Measurements from ENCODE around the gene NEURL1B. TPM values are rescaled to one million over a fixed set of nuclear protein-coding genes. Genes with fewer than 3 reads are reported as not detected.

NEURL1B gene
- total RNA-seq, 1 donor from 2014 or later: 11.7 TPM

DNA sequence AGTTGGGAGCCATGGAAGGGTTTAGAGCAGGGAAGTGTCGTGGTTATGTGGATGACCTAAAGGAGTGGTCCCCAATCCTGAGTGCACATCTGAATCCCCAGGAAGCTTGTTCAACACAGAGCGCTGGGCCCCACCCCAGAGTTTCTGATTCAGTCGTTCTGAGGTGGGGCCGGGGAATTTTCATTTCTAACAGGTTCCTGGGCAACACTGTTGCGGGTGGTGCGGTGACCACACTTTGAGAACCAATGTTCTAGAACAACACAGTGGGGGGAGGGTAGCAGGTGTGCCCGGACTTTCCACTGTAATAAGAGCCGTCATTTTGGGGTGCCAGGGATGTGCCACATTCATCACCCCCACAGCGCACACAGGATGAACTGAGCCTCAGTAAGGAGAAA is 90.6 kb downstream of the NEURL1B start:
- Mint-ChIP-seq H3K27me3 (ENCODE audit: low read depth) (no peaks in the 10 kb centered on the region), H3K27ac (no peak overlapping the region), H3K36me3 (no peaks in the 10 kb centered on the region), H3K9me3 (no peaks in the 10 kb centered on the region), H3K4me1 (peaks cover 14% of the 10 kb centered on the region), H3K4me3 (no peak overlapping the region)
- DNase-seq (ENCODE audit: low spot score in 2 of 2, unreplicated experiment in 2 of 2): no peak
- TF ChIP-seq, protein P1, sequence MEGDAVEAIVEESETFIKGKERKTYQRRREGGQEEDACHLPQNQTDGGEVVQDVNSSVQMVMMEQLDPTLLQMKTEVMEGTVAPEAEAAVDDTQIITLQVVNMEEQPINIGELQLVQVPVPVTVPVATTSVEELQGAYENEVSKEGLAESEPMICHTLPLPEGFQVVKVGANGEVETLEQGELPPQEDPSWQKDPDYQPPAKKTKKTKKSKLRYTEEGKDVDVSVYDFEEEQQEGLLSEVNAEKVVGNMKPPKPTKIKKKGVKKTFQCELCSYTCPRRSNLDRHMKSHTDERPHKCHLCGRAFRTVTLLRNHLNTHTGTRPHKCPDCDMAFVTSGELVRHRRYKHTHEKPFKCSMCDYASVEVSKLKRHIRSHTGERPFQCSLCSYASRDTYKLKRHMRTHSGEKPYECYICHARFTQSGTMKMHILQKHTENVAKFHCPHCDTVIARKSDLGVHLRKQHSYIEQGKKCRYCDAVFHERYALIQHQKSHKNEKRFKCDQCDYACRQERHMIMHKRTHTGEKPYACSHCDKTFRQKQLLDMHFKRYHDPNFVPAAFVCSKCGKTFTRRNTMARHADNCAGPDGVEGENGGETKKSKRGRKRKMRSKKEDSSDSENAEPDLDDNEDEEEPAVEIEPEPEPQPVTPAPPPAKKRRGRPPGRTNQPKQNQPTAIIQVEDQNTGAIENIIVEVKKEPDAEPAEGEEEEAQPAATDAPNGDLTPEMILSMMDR (IDR thresholded peaks at IDR 0.05; ENCODE audit: unreplicated experiment): no peak

DNA sequence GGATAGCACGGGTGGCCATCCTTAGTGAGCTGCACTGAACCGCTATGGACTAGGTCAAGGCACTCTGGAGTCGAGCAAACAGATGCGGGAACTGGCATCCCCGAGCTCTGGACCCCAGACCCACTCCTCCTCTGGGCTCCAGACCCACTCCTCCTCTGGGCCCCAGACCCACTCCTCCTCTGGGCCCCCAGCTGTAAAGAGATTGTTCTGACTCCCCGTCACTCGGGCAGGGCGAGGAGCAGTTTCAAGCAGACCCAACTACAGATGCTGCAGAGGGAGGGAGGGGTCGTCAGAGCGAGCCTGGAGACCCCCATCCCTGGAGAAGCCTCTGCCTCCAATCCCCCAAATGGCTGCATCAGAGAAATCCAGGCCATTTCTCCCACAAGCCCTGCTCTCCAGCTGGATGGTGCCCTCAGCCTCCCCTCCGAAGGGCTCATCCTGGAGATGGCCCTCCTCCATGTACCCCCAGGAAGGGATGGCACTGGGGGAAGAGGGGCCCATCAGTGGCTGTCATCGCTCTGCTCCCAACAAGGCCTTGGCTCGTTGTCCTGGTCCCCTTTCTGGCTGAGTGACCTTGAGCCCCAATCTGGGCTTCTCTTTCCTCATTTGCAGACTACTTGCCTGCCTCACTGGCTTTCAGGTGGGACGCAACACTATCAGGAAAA is 91.3 kb downstream of the NEURL1B start:
- no peak for DNase-seq (ENCODE audit: low spot score in 2 of 2, unreplicated experiment in 2 of 2)
- TF ChIP-seq, protein P1 (IDR thresholded peaks at IDR 0.05; ENCODE audit: unreplicated experiment): no peak
- Mint-ChIP-seq H3K27ac (no peak overlapping the region), H3K9me3 (no peaks in the 10 kb centered on the region), H3K4me1 (peaks cover 14% of the 10 kb centered on the region), H3K36me3 (no peaks in the 10 kb centered on the region), H3K4me3 (no peak overlapping the region), H3K27me3 (ENCODE audit: low read depth) (no peaks in the 10 kb centered on the region)

DNA sequence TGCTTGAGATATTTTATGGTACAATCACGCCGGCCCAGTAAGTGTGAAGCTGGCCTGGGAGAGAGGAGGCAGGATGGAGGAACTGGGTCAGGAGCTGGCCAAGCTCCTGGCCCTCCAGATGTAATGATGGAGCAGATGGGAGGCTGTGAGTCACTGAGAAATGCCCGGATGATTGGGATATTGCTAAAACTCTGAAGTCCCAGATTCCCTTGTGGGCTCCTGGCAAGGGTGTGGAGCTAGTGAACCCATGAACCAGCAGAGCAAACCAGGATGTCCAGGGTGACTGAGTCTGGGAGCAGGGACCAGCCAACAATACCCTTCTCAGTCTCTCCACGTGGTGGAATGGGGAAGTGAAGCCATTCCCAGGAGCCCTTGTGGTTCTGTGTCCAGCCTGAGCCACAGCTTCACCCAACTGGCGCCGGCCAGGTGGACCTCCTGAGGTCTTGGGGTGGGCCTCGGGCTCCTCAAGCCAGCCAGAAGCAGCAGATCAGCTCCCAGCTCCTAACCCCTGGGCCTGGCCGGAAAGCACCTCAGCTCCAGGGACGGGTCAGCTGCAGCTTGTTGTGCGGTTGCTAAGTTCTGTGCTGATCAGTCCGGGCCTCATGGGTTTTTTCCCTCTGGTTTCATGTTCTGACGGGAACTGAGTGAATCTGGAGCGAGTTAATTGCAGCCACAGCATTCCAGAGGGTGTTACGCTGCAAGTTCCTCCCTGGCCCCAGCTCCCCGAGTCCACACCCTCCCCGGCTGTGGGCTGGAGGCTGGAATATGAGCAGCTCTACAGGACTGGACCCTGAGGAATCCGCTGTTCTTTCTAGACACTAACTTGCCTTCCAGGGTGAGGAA is 92.3 kb downstream of the NEURL1B start:
- TF ChIP-seq, protein P1 (IDR thresholded peaks at IDR 0.05; ENCODE audit: unreplicated experiment): no peak
- Mint-ChIP-seq H3K9me3 (no peaks in the 10 kb centered on the region), H3K27ac (peak overlapping the region; percentile 52), H3K36me3 (no peaks in the 10 kb centered on the region), H3K27me3 (ENCODE audit: low read depth) (no peaks in the 10 kb centered on the region), H3K4me3 (no peak overlapping the region), H3K4me1 (peaks cover 14% of the 10 kb centered on the region)
- DNase-seq (ENCODE audit: low spot score in 2 of 2, unreplicated experiment in 2 of 2): no peak

DNA sequence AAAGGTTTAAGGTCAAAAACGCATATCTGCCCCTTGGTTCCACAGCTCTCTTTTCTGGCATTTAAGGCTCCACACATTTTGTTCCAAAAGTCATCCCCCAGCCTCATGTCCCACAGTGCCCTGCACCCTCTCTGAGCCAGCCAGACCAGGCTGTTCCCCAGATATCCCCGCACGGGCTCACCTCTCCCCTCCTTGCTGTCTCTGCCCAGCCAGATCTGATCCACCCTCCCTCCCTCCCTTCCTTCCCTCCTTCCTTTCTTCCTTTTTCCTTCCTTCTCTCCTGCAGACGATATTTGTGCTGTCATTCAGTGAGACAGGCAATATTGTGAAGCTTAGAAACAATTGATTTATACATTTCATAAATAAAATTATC is 92.9 kb downstream of the NEURL1B start:
- H3K4me1 Mint-ChIP-seq: peaks cover 14% of the 10 kb centered on the region
- no peak overlapping the region for H3K4me3 Mint-ChIP-seq
- TF ChIP-seq, protein P1 (IDR thresholded peaks at IDR 0.05; ENCODE audit: unreplicated experiment): no peak
- H3K27ac Mint-ChIP-seq: peak overlapping the region; percentile 3
- no peak for DNase-seq (ENCODE audit: low spot score in 2 of 2, unreplicated experiment in 2 of 2)
- no peaks in the 10 kb centered on the region for H3K36me3 Mint-ChIP-seq
- H3K9me3 Mint-ChIP-seq: no peaks in the 10 kb centered on the region
- H3K27me3 Mint-ChIP-seq (ENCODE audit: low read depth): no peaks in the 10 kb centered on the region

DNA sequence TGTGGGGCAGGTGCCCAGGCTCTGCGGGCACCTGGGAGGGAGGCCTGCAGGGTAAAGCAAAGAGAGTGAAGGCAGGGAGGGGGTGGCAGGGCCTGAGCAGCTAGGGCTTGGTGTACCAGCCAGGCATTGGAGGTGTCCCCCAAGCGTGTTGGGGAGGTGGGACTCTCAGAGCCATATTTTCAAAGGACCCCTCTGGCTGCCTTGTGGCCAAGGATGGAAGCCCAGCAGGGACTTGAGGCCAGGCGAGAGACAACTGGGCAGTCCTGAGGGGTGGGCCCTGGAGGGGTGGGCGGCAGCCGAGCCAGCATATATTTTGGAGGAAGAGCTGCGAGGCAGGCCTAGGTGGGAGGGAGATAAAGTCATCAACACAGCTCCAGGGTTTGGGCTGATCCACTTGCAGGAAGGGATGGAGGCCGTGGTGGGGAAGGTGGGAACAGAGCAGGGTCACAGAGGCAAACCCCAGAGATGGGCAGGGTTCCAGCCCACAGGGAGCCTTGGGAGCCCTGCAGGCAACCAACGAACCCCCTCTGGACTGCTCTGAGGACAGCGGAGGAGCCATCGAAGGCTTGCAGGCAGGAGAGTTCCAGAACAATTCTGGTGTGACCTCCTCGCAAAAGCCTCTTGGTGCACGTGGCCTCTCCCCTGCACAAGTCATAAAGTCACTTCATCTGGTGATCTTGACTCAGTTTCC is 94.2 kb downstream of the NEURL1B start:
- no peak overlapping the region for H3K27ac Mint-ChIP-seq
- H3K36me3 Mint-ChIP-seq: no peaks in the 10 kb centered on the region
- no peak for DNase-seq (ENCODE audit: low spot score in 2 of 2, unreplicated experiment in 2 of 2)
- H3K27me3 Mint-ChIP-seq (ENCODE audit: low read depth): no peaks in the 10 kb centered on the region
- H3K4me1 Mint-ChIP-seq: peaks cover 14% of the 10 kb centered on the region
- no peak overlapping the region for H3K4me3 Mint-ChIP-seq
- TF ChIP-seq, protein P1 (IDR thresholded peaks at IDR 0.05; ENCODE audit: unreplicated experiment): no peak
- no peaks in the 10 kb centered on the region for H3K9me3 Mint-ChIP-seq
